ENCODE data around the gene GJC3. TPM values are rescaled to one million over a fixed set of nuclear protein-coding genes. Genes with fewer than 3 reads are reported as not detected.

Gene GJC3
- total and polyA plus RNA-seq, 9 of the 15 experiments (the other 6 are each of a cell fraction or from before 2014, with no cell fraction given): 0.10 to 0.45 (median 0.28) TPM; not detected in 1

- FAIRE-seq (no peak), ATAC-seq (no peak), DNase-seq (ENCODE audit: extremely low read depth in 1 of 4, low spot score in 3 of 4) (no peak)
- H3K27ac ChIP-seq (ENCODE audit: extremely low read depth, low read depth, low read length): no peak overlapping the region
- ChIA-PET CTCF (ENCODE audit: low intra/inter-chr PET ratio) (interaction anchor here (0.5 kb wide), 1 partner anchor 556 kb away, joined by 3 read pairs; the partner anchor contains the start of gene TSC22D4), POLR2A (interaction anchor here (0.5 to 0.9 kb wide), 4 partner anchors 9 to 356 kb away, joined by 3 to 4 read pairs (median 4); no protein-coding TSS in a partner anchor)
- no peaks in the 10 kb centered on the region for H3K9me3 ChIP-seq (replicated peaks; ENCODE audit: control insufficient read depth, insufficient read depth, low read depth, low read length)
- H3K4me1 ChIP-seq (replicated peaks in 1 of 2; ENCODE audit: control insufficient read depth in 2 of 2, insufficient read depth in 2 of 2, low read length in 2 of 2): peaks cover 8 to 11% of the 10 kb centered on the region in 2 experiments; a peak in 4 of 5 replicates
- H3K4me2 ChIP-seq (ENCODE audit: insufficient read depth, low read length): no peak overlapping the region
- 0 out of 3 replicates have a peak, but pooled peaks cover 7% of the 10 kb centered on the region for H3K36me3 ChIP-seq (ENCODE audit: control insufficient read depth, insufficient read depth, low read length)
- no peak overlapping the region for H3K4me3 ChIP-seq
- in situ Hi-C loops (cut with MboI): no loop called here
- 34% methylated on average over 3 of the region's 3 CpGs for WGBS (ENCODE audit: insufficient coverage, low coverage, missing lambda C conversion rate)
- intact Hi-C loops (cut with micrococcal nuclease): no loop called here
- no peak for TF ChIP-seq BRD4 (IDR thresholded peaks at IDR 0.05)
- TF ChIP-seq YY1 (IDR thresholded peaks at IDR 0.05; ENCODE audit: borderline replicate concordance in 1 of 3, control insufficient read depth in 1 of 3, extremely low read depth in 1 of 3, insufficient read depth in 3 of 3, insufficient read length in 1 of 3, insufficient replicate concordance in 2 of 3, low read depth in 1 of 3, low read length in 2 of 3): no peak
- no peak for TF ChIP-seq RREB1 (CRISPR knock-in tag; IDR thresholded peaks at IDR 0.05)
- TF ChIP-seq KLF6 (CRISPR knock-in tag; IDR thresholded peaks at IDR 0.05; ENCODE audit: borderline replicate concordance): no peak
- peak; percentile 84 for TF ChIP-seq NFE2 (IDR thresholded peaks at IDR 0.05; ENCODE audit: low read depth)
- peak; percentile 42; the same call in 1 of the 2 replicates for TF ChIP-seq MAFF (IDR thresholded peaks at IDR 0.05; ENCODE audit: low read length)
- no peak for TF ChIP-seq SIX5 (IDR thresholded peaks at IDR 0.05; ENCODE audit: borderline replicate concordance in 1 of 2, insufficient read depth in 1 of 2, low read depth in 1 of 2, low read length in 2 of 2)
- TF ChIP-seq C11orf30 (IDR thresholded peaks at IDR 0.05; ENCODE audit: low read depth): peak; percentile 55; the same call in 1 of the 2 replicates
- no peak for TF ChIP-seq SRSF3 (IDR thresholded peaks at IDR 0.05; ENCODE audit: insufficient read depth, low read length)
- no peak for TF ChIP-seq RBM34 (IDR thresholded peaks at IDR 0.05; ENCODE audit: borderline replicate concordance, insufficient read depth, low read length)
- TF ChIP-seq ESRRA (IDR thresholded peaks at IDR 0.05; ENCODE audit: borderline replicate concordance, low read depth): no peak
- no peak for TF ChIP-seq ZNF507 (tag; conservative IDR thresholded peaks at IDR 0.05)
- TF ChIP-seq MAFK (IDR thresholded peaks at IDR 0.05; ENCODE audit: low read length): peak; percentile 49; the same call in 1 of the 2 replicates
- TF ChIP-seq CBX2 (IDR thresholded peaks at IDR 0.05; ENCODE audit: insufficient read depth, low read length, poor library complexity, severe bottlenecking): no peak
- peak; percentile 55 for TF ChIP-seq MAFG (tag; conservative IDR thresholded peaks at IDR 0.05)
- H3K9ac ChIP-seq (ENCODE audit: insufficient read depth in 1 of 2, low read depth in 2 of 2, low read length in 2 of 2): no peak overlapping the region
- peak overlapping the region; percentile 37 for H2AFZ ChIP-seq (ENCODE audit: low read depth, low read length)
- H3K9me1 ChIP-seq (ENCODE audit: control insufficient read depth, insufficient read depth, low read length): no peaks in the 10 kb centered on the region
- no TSS peak for BruUV-seq (replicated peaks)
- peaks cover 26% of the 10 kb centered on the region for H3K79me2 ChIP-seq (ENCODE audit: control insufficient read depth, insufficient read depth, low read length)
- H4K20me1 ChIP-seq (replicated peaks; ENCODE audit: control insufficient read depth, insufficient read depth, low read length): no peaks in the 10 kb centered on the region
- H3K27me3 ChIP-seq (ENCODE audit: control insufficient read depth in 2 of 2, insufficient read depth in 2 of 2, low read length in 2 of 2): peaks cover 2 to 13% of the 10 kb centered on the region in 2 experiments; a peak in 3 of 5 replicates
Measured at GRCh38 chr7:99923200-99923599, 6.2 kb downstream of the GJC3 start.

All from K562 (cell line).